Measurements from ENCODE around the gene CACNG7.

DNA sequence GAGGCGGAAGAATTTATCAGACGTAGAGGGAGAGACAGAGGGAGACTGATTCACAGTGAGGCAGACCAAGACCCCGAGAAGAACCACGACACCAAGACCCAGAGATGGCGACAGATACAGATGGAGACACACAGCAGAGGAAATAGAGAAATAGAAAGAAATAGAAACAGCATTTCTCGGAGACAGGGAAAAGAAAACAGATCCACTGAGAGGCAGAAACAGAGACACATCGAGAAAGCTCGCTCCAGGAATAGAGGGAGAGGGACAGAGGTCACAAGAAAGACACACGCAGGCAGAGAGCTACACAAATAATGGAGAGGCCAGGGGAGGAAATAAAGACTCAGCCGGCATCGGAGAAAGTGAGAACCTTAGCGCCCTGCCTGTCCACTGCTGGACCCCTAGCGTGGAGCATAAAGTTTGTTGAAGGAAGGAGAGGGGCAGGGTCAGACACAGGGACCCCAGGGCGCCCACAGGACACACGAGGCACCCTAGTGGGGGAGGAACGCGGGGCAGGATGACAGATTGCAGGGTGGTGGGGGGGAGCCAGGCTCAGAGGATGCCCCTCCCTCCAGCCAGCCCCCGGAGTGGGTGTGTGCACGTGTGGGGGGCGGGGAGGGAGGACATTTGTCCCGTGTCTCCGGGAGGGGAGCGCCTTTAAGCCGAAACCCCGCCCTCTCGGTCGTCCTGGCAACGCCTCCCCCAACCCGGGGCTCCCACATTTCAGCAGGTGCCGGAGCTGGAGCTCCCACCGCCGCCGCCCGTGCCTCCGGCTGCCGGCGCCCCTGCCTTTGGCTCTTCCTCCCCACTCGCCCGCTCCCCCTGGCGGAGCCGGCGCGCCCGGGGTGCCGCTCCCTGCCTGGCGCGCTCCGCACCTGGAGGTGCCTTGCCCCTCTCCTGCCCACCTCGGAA, 27.3 kb upstream of the CACNG7 start, which contains the start of gene PRKCG:
- TF ChIP-seq, protein P1, sequence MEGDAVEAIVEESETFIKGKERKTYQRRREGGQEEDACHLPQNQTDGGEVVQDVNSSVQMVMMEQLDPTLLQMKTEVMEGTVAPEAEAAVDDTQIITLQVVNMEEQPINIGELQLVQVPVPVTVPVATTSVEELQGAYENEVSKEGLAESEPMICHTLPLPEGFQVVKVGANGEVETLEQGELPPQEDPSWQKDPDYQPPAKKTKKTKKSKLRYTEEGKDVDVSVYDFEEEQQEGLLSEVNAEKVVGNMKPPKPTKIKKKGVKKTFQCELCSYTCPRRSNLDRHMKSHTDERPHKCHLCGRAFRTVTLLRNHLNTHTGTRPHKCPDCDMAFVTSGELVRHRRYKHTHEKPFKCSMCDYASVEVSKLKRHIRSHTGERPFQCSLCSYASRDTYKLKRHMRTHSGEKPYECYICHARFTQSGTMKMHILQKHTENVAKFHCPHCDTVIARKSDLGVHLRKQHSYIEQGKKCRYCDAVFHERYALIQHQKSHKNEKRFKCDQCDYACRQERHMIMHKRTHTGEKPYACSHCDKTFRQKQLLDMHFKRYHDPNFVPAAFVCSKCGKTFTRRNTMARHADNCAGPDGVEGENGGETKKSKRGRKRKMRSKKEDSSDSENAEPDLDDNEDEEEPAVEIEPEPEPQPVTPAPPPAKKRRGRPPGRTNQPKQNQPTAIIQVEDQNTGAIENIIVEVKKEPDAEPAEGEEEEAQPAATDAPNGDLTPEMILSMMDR (IDR thresholded peaks at IDR 0.05), result no peak
- no peak for TF ChIP-seq POLR2A (IDR thresholded peaks at IDR 0.05)

Data from lower leg skin (tissue), 3 donors.